Hematopoietic multipotent progenitor cell treated with erythropoietin and hydrocortisone succinate and interleukin-3 and kit ligand, for 17 days (in vitro differentiated cells): ENCODE measurements around the gene STAG1.
"Not testable (repeated sequence)": the region's sequence is repeated elsewhere in the genome, so short reads cannot be mapped to it uniquely, and the experiment has no call there.

Experiments
- DNase-seq: peaks from one replicate; pipeline ENCODE4 v3.0.0-alpha.2; 2015; ENCODE audit warnings: low spot score

The STAG1 gene

GRCh38 chr3:136503056-136503455, 249.1 kb downstream of the STAG1 start:
- no peak for DNase-seq

DNA sequence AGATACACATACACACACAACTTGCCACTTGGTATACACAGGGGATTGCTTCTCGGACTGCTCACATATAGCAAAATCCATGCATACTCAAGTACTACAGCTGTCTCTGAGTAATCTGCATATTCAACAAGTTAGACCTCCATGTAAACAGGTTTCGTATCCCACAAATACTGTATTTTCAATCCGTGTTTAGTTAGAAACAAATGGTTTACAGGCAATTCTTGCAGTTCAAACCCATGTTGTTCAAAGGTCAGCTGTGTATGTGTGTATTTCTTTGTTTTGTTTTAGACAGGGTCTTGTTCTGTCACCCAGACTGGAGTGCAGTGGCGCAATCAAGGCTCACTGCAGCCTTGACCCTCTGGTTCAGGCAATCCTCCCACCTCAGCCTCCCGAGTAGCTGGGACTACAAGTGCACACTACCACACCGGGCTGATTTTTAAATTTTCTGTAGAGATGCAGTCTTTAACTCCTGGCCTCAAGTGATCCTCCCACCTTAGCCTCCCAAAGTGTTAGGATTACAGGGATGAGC, 253.2 kb downstream of the STAG1 start:
- DNase-seq: no peak

DNA sequence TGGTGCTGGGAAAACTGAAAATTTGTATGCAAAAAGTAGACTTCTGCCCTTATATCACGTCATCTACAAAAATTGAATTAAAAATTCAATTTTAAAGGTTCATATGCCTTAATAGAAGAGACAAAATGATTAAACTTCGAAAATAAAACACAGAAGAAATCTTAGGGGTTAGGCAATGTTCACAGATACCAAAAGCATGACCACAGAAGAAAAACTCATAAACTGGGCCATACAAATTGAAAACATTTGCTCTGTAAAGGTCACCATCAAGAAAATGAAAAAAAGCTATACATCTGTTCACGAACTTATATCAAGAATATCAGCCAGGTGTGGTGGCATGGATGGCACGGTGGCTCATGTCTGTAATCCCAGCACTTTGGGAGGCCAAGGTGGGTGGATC, 257.0 kb downstream of the STAG1 start:
- no peak for DNase-seq

- DNase-seq: no peak
Measured at GRCh38 chr3:136490646-136491405, 261.4 kb downstream of the STAG1 start.

DNA sequence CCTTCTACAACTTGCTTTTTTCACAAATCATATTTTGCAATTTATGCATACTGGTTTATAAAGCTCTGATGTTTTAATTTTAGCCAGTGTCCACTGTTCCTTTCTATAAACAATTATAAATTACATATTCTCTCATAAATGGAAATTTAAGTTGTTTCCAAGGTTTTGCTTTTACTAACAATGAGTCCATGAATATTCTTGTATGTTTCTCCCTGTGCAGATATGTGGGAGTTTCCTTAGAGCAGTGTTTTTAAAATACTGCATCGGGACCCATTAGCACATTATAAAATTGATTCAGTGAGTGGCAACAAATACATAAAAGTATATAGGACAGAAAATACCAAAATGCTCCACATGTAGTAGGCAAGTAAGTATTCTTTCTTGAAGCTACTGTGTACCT, 266.4 kb downstream of the STAG1 start:
- DNase-seq: no peak

DNA sequence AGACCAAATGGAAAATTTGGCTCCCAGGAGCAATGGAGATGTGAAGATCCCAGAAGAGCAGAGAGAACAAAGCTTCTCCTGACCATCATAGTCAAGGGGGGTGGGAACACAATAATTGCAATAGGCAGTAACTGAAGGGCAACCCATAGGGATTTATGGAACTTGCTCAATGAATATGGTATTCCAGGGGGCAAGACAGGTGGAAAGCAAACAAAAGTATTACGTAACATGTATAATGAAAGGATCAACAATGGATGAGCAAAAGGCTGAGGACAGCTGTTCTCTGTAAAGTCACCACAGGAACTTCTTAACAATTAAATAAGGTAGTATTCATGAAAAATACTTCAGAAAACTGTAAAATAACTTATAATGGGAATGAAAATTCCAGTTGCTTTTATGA, 275.9 kb downstream of the STAG1 start:
- DNase-seq: no peak

GRCh38 chr3:136474876-136475275, 277.3 kb downstream of the STAG1 start:
- DNase-seq: not testable (repeated sequence)

DNA sequence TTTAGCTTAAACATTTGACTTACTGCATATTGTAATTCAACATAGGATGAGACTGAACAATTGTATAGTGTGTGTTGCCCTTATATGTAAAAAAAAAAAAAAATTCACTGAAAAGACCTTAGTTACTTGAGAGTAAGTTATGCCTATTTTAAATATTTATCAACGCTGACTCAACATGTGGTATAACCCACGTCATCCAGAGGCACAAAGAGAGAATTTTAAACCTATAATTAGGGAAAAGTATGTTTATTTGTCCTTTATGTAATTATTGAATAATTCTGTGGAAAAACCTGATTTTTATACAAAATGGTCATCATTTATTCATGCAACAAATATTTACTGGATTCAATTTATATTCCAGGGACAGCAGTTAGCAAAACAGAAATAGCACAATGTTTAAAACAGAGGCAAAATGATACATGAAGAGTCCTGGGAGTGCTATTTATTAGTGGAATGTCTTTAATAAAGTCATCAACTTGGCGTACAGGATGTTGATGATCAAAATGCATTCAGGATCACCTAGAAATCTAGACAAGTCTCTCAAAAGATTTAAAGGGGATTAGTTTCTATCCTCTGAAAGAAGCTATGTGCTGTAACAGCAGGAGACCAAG, 278.4 kb downstream of the STAG1 start:
- no peak for DNase-seq

GRCh38 chr3:136465296-136465695, 286.9 kb downstream of the STAG1 start:
- no peak for DNase-seq

- DNase-seq: no peak
Measured at GRCh38 chr3:136464502-136464901, 287.7 kb downstream of the STAG1 start.

DNA sequence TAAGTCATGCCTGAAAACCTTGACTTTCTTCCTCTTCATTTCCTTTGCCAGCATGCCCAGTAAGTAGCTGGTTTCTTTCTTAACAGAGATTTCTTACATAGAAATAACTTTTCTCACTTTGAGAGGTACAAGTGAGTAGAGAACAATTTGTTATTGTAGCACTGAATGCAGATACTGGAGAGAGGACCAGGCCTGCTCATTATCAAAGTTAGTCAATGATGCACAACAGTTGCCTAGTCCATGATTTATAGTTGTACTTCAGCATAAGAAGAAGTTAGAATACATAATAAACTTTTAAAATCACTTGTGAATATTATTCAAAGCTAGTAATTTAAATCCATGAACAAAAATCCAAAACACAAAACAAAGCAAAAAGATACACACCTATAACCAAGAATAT, 289.0 kb downstream of the STAG1 start:
- no peak for DNase-seq

DNA sequence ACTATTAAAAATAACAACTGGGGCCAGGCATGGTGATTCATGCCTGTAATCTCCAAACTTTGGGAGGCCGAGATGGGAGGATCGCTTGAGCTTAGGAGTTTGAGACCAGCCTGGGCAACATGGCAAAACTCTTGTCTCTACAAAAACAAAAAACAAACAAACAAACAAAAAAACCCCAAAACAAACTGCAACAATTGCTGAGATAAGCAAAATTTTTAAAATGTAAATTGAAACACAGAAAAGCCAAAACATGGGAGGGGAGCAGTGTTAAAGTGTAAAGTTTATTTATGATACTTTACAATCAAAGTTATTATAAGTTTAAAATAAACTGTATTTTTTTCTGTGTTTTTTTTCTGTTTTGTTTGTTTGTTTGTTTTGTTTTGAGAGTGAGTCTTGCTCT, 294.4 kb downstream of the STAG1 start:
- no peak for DNase-seq

- no peak for DNase-seq
Measured at GRCh38 chr3:136456196-136456595, 296.0 kb downstream of the STAG1 start.

DNA sequence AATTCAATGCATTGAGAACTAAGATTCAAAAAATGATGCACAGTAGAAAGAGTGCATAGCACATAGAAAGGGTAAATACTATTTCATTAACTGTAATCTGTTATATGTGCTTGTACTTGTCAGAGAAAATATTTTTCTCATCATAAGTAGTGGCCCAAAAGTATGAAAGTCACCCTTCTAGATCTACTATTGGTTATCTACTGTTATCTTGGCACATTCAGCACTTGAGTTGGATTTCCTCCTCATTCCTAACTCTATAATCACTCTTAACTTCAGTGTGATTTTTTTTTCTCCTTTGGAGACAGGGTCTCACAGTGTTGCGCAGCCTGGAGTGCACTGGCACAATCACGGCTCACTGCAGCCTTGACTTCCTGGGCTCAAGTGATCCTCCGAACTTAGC, 307.6 kb downstream of the STAG1 start:
- no peak for DNase-seq

GRCh38 chr3:136437043-136437442, 315.1 kb downstream of the STAG1 start:
- DNase-seq: no peak

- DNase-seq: no peak
Measured at GRCh38 chr3:136434429-136434828, 317.7 kb downstream of the STAG1 start.

DNA sequence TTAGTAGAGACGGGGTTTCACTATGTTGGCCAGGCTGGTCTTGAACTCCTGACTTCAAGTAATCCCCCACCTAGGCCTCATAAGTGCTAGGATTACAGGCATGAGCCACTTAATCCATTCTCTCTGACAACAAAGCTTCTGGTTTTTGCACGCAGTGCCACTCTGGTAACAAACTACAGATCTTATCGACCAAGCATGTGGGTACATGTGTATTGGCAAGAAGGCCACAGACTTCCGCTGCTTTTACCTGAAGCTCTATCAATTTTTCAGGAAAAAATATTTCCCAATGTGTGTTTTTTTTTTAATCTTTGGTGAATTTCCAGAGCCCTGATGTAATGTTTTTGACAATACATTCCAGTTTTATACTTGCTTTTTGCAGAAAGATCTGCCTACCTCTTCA, 319.5 kb downstream of the STAG1 start:
- no peak for DNase-seq

DNA sequence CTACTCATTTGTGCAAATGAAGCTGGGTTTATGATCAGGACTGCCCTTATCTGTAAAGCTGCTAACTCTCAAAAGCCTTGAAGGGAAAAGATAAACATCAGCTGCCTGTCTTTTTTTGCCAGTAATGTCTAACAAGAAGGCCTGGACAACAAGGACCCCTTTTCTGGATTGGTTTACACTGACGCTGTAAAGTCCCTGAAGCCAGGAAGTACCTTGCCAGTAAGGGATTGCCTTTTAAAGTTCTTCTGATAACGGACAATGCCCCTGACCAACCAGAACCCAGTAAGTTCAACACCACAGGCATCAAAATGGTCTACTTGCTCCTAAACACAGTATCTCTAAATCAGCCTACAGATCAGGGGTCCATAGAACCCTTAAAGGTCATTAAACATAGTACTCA, 324.0 kb downstream of the STAG1 start:
- DNase-seq: no peak

GRCh38 chr3:136427236-136427635, 324.9 kb downstream of the STAG1 start:
- no peak for DNase-seq

DNA sequence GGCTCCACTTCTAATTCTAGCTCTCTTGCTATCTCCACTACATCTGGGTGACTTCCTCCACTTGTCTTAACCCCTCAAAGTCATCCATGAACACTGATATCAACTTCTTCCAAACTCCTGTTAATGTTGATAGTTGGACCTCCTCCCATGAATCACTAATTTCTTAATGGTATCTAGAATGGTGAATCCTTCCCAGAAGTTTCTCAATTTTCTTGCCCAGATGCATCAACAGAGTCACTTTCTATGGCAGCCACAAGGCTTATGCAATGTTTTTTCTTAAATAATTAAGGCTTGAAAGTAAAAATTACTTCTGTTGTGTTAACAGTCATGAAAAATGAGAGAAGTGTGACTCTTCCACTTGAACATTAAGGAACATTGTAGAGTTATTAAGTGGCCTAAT, 337.7 kb downstream of the STAG1 start:
- DNase-seq: no peak

- no peak for DNase-seq
Measured at GRCh38 chr3:136412307-136412706, 339.9 kb downstream of the STAG1 start.

GRCh38 chr3:136409549-136409948, 342.6 kb downstream of the STAG1 start:
- no peak for DNase-seq

DNA sequence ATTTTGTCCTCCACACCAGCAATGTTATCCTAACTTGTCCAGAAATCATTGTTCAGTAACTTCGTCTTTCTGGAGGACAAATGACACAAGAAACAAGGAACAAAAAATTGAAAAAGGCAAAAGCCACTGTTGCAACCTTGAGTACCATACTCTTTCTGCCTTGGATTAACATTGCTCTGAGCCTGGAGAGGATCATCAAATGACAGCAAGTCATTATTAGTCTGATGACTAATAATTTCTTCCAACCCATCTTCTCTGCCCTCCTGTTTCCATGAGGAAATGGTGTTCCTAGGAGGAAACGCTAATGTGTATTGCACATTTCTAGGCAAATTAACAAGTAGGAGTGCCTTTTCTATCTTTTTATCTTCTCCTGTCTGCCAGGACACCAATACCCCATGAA, 348.1 kb downstream of the STAG1 start:
- DNase-seq: no peak

DNA sequence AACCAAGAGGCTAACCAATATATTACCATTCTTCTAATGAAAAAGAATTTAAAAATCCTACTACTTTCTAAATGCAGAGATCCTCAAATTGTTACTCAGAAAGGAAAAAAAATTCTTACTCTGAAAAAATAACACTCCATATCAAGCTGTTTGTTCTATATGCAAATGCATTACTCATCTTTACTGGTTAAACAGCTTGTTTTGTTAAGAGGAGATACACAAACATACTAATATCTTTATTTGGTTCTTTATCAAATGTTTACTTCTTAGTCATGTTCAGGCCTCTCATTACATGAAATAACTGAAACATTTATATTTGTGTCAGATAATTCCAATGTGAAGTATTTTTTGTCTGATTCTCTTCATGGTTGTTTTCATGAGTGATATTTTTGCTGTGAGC, 355.3 kb downstream of the STAG1 start:
- DNase-seq: no peak
